ENCODE results near the gene BAIAP2L2.
"Not testable (repeated sequence)": the region's sequence is repeated elsewhere in the genome, so short reads cannot be mapped to it uniquely, and the experiment has no call there.

Gene BAIAP2L2

GRCh38 chr22:38122616-38123015 is 12.1 kb upstream of the BAIAP2L2 start:
- DNase-seq (ENCODE audit: low read depth): no peak
- no peak overlapping the region for H3K4me3 ChIP-seq (replicated peaks; ENCODE audit: low read depth, low read length)
- TF ChIP-seq CTCF (IDR thresholded peaks at IDR 0.05; ENCODE audit: low read length, missing control alignments): no peak

- no peak for TF ChIP-seq CTCF (IDR thresholded peaks at IDR 0.05; ENCODE audit: low read length, missing control alignments)
- H3K4me3 ChIP-seq (replicated peaks; ENCODE audit: low read depth, low read length): no peak overlapping the region
- DNase-seq (ENCODE audit: low read depth): no peak
These were observed 10.1 kb upstream of the BAIAP2L2 start for GRCh38 chr22:38120359-38121110.

GRCh38 chr22:38118747-38119146 is 8.3 kb upstream of the BAIAP2L2 start:
- not testable (repeated sequence) for H3K4me3 ChIP-seq (replicated peaks; ENCODE audit: low read depth, low read length); DNase-seq (ENCODE audit: low read depth)

- H3K4me3 ChIP-seq (replicated peaks; ENCODE audit: low read depth, low read length): no peak overlapping the region
- no peak for DNase-seq (ENCODE audit: low read depth)
- no peak for TF ChIP-seq CTCF (IDR thresholded peaks at IDR 0.05; ENCODE audit: low read length, missing control alignments)
These were observed 7.7 kb upstream of the BAIAP2L2 start for GRCh38 chr22:38118182-38118581.

- H3K4me3 ChIP-seq (replicated peaks; ENCODE audit: low read depth, low read length); DNase-seq (ENCODE audit: low read depth): not testable (repeated sequence)
These were observed 7.1 kb upstream of the BAIAP2L2 start for GRCh38 chr22:38117556-38117955.

GRCh38 chr22:38115423-38116205 is 5.1 kb upstream of the BAIAP2L2 start:
- DNase-seq (ENCODE audit: low read depth): no peak
- TF ChIP-seq CTCF (IDR thresholded peaks at IDR 0.05; ENCODE audit: low read length, missing control alignments): no peak
- no peak overlapping the region for H3K4me3 ChIP-seq (replicated peaks; ENCODE audit: low read depth, low read length)

GRCh38 chr22:38114484-38115398 is 4.3 kb upstream of the BAIAP2L2 start:
- peak; percentile 94 for TF ChIP-seq CTCF (IDR thresholded peaks at IDR 0.05; ENCODE audit: low read length, missing control alignments)
- peak; percentile 86 for DNase-seq (ENCODE audit: low read depth)
- H3K4me3 ChIP-seq (replicated peaks; ENCODE audit: low read depth, low read length): no peak overlapping the region

Data from fibroblast of pulmonary artery (primary cell).